AG10803 (cell line): ENCODE measurements around the gene SYNGAP1.

Experiments used
- DNase-seq: peaks from one replicate; pipeline ENCODE4 v3.0.0; 2010; ENCODE audit warnings: low read depth
- H3K4me3 ChIP-seq: 2 replicates; pipeline ENCODE4 v1.5.1; 2011; ENCODE audit warnings: mild to moderate bottlenecking, low read length, control low read depth
- CTCF ChIP-seq: conservative IDR thresholded peaks from 2 replicates; pipeline ENCODE4 v1.5.1; 2011; ENCODE audit warnings: mild to moderate bottlenecking, low read length, control low read depth, inconsistent platforms

Gene SYNGAP1

GRCh38 chr6:33434961-33435360, 15.1 kb downstream of the SYNGAP1 start:
- no peak overlapping the region for H3K4me3 ChIP-seq
- DNase-seq = no peak
- no peak for TF ChIP-seq CTCF

DNA sequence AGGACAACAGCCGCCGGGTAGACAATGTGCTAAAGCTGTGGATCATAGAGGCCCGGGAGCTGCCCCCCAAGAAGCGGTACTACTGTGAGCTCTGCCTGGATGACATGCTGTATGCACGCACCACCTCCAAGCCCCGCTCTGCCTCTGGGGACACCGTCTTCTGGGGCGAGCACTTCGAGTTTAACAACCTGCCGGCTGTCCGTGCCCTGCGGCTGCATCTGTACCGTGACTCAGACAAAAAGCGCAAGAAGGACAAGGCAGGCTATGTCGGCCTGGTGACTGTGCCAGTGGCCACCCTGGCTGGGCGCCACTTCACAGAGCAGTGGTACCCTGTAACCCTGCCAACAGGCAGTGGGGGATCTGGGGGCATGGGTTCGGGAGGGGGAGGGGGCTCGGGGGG, 17.8 kb downstream of the SYNGAP1 start:
- no peak overlapping the region for H3K4me3 ChIP-seq

GRCh38 chr6:33438978-33439594, 19.2 kb downstream of the SYNGAP1 start:
- DNase-seq = no peak
- no peak overlapping the region for H3K4me3 ChIP-seq
- no peak for TF ChIP-seq CTCF

More for the DNA sequence above, 17.8 kb downstream of the SYNGAP1 start:
- no peak for DNase-seq
- no peak for TF ChIP-seq CTCF

DNA sequence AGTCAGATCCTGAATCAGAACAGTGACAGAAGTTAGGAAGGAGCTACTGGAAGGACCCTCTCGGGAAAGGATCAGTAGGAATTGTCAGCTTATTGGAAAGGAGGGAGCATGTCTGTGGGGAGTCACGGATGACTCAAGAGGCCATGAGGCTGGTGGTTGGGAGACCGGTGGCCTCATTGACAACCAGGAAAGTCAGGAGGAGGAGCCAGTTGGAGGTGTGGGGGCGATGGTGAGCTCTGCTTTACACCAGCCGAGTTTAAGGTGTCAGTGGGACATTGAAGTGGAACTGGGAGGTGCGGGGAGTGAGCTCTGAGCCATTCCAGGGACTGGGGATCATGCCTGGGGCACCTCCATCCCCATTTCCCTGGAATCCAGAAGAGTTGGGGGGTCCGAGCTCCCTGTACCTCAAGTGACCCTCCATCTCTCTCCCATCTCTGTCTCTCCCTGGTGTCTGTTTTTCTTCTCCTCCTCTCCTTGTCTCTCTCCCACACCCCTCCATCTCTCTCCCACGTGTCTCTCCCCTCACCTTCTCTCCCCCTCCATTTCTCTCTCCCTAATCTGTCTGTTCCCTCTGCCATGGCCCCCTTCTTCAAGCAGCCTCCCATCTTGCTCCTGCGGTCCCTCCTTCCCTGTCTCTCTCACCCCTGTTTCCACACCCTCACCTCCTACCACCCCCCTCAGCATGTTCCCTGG, 20.2 kb downstream of the SYNGAP1 start:
- DNase-seq = no peak
- no peak overlapping the region for H3K4me3 ChIP-seq
- no peak for TF ChIP-seq CTCF

GRCh38 chr6:33440649-33441309, 20.9 kb downstream of the SYNGAP1 start:
- no peak for TF ChIP-seq CTCF
- no peak for DNase-seq
- H3K4me3 ChIP-seq = no peak overlapping the region

GRCh38 chr6:33441457-33441856, 21.6 kb downstream of the SYNGAP1 start:
- TF ChIP-seq CTCF = no peak
- DNase-seq = no peak
- H3K4me3 ChIP-seq = no peak overlapping the region

DNA sequence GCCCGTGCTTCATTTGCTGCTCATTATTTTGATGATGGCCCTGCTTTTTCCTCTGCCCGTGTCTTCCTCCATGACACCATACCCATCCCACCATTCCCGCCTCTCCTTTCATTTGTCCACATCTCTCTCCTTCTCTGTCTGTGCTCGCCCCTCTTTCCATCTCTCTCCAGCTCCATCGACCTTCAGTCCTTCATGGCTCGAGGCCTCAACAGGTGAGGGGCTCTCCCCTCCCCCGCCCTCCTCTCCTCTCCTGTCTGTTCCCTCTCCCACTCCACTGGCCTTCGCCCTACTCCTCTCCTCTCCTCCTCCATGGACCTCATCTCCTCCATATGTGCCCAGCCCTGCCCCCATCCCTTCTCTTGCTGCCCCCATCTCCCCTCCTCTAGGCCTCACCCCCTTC, 22.4 kb downstream of the SYNGAP1 start:
- DNase-seq = no peak
- no peak for TF ChIP-seq CTCF
- no peak overlapping the region for H3K4me3 ChIP-seq
